AG10803 (cell line): ENCODE results near the gene SORCS3.

Experiments
- DNase-seq: peaks from one replicate; pipeline ENCODE4 v3.0.0; 2010; ENCODE audit warnings: low read depth
- H3K4me3 ChIP-seq: 2 replicates; pipeline ENCODE4 v1.5.1; 2011; ENCODE audit warnings: mild to moderate bottlenecking, low read length, control low read depth
- CTCF ChIP-seq: conservative IDR thresholded peaks from 2 replicates; pipeline ENCODE4 v1.5.1; 2011; ENCODE audit warnings: mild to moderate bottlenecking, low read length, control low read depth, inconsistent platforms

SORCS3 gene

GRCh38 chr10:105241254-105241653 lies 600.2 kb downstream of the SORCS3 start:
- no peak for DNase-seq
- TF ChIP-seq CTCF: no peak
- no peak overlapping the region for H3K4me3 ChIP-seq

GRCh38 chr10:105243381-105243780 lies 602.3 kb downstream of the SORCS3 start:
- TF ChIP-seq CTCF: no peak
- H3K4me3 ChIP-seq: no peak overlapping the region
- DNase-seq: no peak

- TF ChIP-seq CTCF: no peak
- no peak for DNase-seq
- no peak overlapping the region for H3K4me3 ChIP-seq
Observed at GRCh38 chr10:105243825-105244224, 602.7 kb downstream of the SORCS3 start.

GRCh38 chr10:105247831-105248499 lies 606.9 kb downstream of the SORCS3 start:
- no peak for TF ChIP-seq CTCF
- no peak for DNase-seq
- H3K4me3 ChIP-seq: no peak overlapping the region

- TF ChIP-seq CTCF: no peak
- H3K4me3 ChIP-seq: no peak overlapping the region
- no peak for DNase-seq
Observed at GRCh38 chr10:105252911-105253310, 611.8 kb downstream of the SORCS3 start.

GRCh38 chr10:105253515-105254212 lies 612.6 kb downstream of the SORCS3 start:
- no peak for TF ChIP-seq CTCF
- no peak overlapping the region for H3K4me3 ChIP-seq
- DNase-seq: no peak

- TF ChIP-seq CTCF: no peak
Observed at GRCh38 chr10:105258036-105258673, 617.1 kb downstream of the SORCS3 start.

More at GRCh38 chr10:105258036-105258673, 617.1 kb downstream of the SORCS3 start:
- H3K4me3 ChIP-seq: no peak overlapping the region
- no peak for DNase-seq
